HG03565 (cell line): ENCODE measurements around the gene THSD1.
"Not testable (repeated sequence)": the region's sequence is repeated elsewhere in the genome, so short reads cannot be mapped to it uniquely, and the experiment has no call there.

Experiments used
- ATAC-seq: cut with Tn5 transposase; IDR thresholded peaks from one replicate; pipeline ENCODE4 v1.9.1; 2021; ENCODE audit warnings: mild to moderate bottlenecking, moderate library complexity; ENCODE audit not compliant: unreplicated experiment

The THSD1 gene

GRCh38 chr13:52356327-52356726 is 49.6 kb downstream of the THSD1 start:
- no peak for ATAC-seq

GRCh38 chr13:52353193-52353592 is 52.8 kb downstream of the THSD1 start:
- ATAC-seq, result no peak

- peak; percentile 53 for ATAC-seq
These were observed 56.8 kb downstream of the THSD1 start for GRCh38 chr13:52348983-52349780.

- ATAC-seq, result no peak
These were observed 57.9 kb downstream of the THSD1 start for GRCh38 chr13:52348071-52348470.

GRCh38 chr13:52345631-52346251 is 60.2 kb downstream of the THSD1 start:
- no peak for ATAC-seq

GRCh38 chr13:52345048-52345447 is 60.9 kb downstream of the THSD1 start:
- no peak for ATAC-seq

GRCh38 chr13:52344108-52344507 is 61.9 kb downstream of the THSD1 start:
- no peak for ATAC-seq

- not testable (repeated sequence) for ATAC-seq
These were observed 63.8 kb downstream of the THSD1 start for GRCh38 chr13:52342203-52342602.

- ATAC-seq, result not testable (repeated sequence)
These were observed 68.0 kb downstream of the THSD1 start for GRCh38 chr13:52337828-52338455.

GRCh38 chr13:52334107-52334506 is 71.9 kb downstream of the THSD1 start:
- not testable (repeated sequence) for ATAC-seq

GRCh38 chr13:52331844-52332243 is 74.1 kb downstream of the THSD1 start:
- ATAC-seq, result not testable (repeated sequence)
